Liver (tissue), 2 donors: ENCODE data around the gene TTLL7.

Experiments used
- TF ChIP-seq, protein P1 (sequence below): fragments of 150-350 bp; IDR thresholded peaks from 2 replicates; pipeline ENCODE4 v1.5.1; 2017; ENCODE audit warnings: improper control_type of control experiment, low read depth, low read length; ENCODE audit not compliant: missing input control
- TF ChIP-seq, protein P2 (sequence below): IDR thresholded peaks from 2 replicates; pipeline ENCODE4 v1.6.1; 2016; ENCODE audit warnings: antibody characterized with exemption
- donor health status: healthy.

DNA sequence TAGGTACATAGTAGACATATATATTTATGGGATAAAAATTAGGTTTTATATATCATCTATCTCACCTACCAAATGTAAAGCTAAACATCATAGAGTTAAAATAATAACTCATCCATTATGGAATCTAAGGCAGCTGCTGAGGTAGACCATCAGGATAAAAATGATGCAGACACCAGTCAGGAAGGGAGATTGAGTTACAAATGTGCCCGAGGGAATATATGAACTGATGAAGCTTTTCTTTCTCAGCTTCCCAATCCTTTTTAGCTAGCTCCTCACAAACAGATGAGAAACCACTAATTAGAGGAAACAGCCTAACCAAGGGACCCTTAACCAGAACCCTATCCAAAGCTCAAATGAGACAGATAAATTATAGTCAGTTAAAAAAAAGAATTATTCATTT, 20.9 kb downstream of the TTLL7 start:
- TF ChIP-seq, protein P1, sequence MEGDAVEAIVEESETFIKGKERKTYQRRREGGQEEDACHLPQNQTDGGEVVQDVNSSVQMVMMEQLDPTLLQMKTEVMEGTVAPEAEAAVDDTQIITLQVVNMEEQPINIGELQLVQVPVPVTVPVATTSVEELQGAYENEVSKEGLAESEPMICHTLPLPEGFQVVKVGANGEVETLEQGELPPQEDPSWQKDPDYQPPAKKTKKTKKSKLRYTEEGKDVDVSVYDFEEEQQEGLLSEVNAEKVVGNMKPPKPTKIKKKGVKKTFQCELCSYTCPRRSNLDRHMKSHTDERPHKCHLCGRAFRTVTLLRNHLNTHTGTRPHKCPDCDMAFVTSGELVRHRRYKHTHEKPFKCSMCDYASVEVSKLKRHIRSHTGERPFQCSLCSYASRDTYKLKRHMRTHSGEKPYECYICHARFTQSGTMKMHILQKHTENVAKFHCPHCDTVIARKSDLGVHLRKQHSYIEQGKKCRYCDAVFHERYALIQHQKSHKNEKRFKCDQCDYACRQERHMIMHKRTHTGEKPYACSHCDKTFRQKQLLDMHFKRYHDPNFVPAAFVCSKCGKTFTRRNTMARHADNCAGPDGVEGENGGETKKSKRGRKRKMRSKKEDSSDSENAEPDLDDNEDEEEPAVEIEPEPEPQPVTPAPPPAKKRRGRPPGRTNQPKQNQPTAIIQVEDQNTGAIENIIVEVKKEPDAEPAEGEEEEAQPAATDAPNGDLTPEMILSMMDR: no peak
- TF ChIP-seq, protein P2, sequence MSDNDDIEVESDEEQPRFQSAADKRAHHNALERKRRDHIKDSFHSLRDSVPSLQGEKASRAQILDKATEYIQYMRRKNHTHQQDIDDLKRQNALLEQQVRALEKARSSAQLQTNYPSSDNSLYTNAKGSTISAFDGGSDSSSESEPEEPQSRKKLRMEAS: no peak
